GM21381 (cell line): Measurements from ENCODE around the gene DTX1.

Experiments
- ATAC-seq: cut with Tn5 transposase; IDR thresholded peaks from one replicate; pipeline ENCODE4 v1.9.1; 2021; ENCODE audit warnings: mild to moderate bottlenecking, moderate library complexity; ENCODE audit not compliant: unreplicated experiment

DTX1 gene

GRCh38 chr12:113054948-113055486 is 1.5 kb upstream of the DTX1 start:
- no peak for ATAC-seq

- ATAC-seq = no peak
Measured at GRCh38 chr12:113055594-113056380, 743 bp upstream of the DTX1 start.

- ATAC-seq = no peak
Measured at GRCh38 chr12:113056381-113056630, 224 bp upstream of the DTX1 start.

- ATAC-seq = no peak
Measured at GRCh38 chr12:113057565-113058485, 1.3 kb downstream of the DTX1 start.

DNA sequence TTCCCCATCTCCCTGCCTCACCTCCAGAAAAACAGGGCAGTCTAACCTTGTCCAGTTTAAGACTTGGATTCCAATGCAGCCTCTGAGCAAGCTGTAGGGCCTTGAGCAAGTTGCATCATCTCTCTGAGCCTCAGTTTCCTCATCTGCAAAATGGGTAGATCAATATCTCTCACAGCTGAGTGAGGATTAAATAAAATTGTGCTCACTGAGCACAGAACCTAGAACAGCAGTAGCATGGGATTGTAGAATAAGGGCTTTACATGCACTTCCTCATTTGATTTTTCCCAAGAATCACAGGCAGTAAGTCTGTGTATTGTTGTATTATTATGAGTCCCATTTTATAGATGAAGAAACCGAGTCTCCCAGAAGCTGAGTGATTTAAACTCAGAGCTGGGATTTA is 2.0 kb downstream of the DTX1 start:
- no peak for ATAC-seq

GRCh38 chr12:113059071-113059595 is 2.6 kb downstream of the DTX1 start:
- no peak for ATAC-seq

DNA sequence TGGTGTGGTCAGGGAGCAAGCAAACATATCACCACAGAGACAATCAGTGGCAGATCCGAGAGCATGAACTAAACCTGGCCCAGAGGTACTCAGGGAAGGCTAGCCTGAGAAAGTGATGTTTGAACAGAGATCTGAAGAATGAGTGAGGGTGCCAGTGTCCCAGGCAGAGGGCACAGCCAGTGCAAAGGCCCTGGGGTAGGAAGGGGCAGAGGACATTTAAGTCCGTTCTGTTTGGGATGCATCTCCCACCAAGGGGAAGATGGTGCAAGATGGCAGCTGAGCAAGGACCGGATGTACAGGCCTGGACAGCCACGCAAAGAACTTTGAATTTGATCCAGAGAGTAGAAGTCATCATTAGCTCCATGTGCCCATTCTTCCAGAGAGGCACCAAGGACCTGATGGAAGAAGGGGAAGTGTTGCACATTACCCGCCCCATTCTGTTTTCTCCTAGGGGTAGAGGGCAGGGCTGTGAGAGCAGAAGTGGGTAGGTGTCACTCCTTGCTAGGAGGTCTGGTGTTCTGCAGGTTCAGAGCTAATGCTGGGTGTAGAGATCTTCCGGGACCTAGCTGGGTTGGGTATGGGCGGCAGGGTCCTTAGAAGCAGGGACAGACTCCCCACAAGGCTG is 3.9 kb downstream of the DTX1 start:
- no peak for ATAC-seq

GRCh38 chr12:113061061-113061694 is 4.6 kb downstream of the DTX1 start:
- no peak for ATAC-seq

DNA sequence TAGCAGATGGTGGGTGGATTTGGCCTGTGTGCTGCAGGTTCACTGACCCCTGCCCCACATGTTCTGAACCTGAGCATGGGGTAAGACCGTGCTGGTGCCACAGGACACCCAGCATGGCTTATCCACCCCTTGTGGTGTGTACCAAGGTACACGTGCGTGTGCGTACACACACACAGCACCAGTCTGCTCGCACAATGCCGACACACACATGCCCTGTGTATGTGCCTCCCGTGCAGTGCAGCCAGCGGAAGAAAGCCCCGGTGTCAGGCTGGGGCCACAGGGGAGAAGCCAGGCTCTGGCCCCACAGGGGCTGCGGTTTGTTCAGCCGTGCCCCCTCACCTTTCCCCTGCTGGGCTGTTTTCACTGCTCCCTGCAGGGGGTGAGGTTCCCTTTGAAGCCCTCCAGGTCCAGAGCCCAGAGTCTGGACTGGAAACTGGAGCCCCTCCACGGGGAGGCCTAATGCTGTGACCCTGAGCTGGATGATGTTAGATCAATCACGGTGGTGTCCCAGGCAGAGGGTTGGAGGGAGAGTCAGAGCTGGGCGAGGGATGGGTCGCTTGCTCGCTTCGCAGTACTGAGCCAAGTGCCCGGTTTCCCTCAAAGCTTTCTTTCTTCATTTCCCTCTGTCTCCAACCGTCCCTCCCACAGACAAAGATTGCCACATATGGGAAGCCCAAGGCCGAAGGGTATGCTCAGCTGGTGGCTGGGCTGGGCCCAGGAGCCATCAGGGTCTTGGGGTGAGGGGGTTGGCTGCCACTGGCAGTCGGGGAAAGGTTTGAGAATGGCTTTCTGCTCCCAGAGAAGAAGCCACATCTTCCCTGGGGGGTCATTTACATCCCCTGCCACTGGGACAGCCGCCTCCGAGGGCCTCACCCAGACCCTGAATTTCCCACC is 6.2 kb downstream of the DTX1 start:
- ATAC-seq = no peak

DNA sequence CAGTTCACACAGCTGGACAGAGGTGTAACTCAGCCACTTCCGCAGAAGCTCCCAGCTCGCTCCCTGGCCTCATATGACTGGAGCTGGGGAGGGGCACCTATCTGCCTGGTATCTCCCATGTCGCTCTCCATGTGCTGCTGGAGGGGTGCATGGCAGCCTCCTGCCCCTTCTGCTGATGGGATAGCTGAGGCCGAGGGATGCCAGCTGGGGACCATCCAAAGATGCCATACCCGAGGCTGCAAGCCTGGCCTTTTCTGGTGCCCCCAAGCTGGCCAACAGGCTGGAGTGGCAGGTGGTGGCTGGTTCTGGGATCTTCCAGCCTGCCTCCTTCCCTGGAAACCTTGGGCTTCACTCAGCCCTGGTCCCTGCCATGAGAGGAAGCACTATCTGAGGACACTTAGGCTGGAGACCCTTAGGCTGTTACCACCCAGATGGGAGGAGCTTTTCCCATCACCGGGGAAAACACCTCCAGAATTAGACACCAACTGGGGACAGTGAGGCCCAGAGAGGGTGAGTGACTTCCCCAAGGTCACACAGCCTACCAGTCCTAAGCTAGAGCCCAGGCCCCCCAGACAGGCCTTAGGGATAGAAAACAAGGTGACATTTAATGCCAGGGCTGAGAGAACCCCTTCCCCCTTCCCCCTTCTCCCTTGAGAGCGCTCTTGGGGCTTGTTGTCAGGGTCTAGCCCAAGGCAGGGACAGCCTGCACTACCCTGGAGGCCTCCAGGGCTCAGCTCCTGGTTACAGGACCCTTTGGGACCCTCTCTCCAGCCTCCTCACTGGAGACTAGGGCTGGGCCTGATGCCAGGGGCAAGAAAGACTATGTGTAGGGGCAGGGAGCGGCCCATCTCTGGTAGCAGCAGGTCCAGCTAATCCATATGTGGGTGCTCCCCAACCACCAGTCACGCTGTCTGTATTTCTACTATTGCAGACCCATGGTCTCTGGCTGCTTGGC is 7.1 kb downstream of the DTX1 start:
- ATAC-seq = no peak

- ATAC-seq = no peak
Measured at GRCh38 chr12:113064395-113065125, 8.0 kb downstream of the DTX1 start.

GRCh38 chr12:113065126-113066007 is 8.8 kb downstream of the DTX1 start:
- ATAC-seq = no peak

- ATAC-seq = no peak
Measured at GRCh38 chr12:113066813-113067400, 10.4 kb downstream of the DTX1 start.

- ATAC-seq = no peak
Measured at GRCh38 chr12:113067987-113068935, 11.7 kb downstream of the DTX1 start.

GRCh38 chr12:113069149-113069548 is 12.6 kb downstream of the DTX1 start:
- no peak for ATAC-seq

DNA sequence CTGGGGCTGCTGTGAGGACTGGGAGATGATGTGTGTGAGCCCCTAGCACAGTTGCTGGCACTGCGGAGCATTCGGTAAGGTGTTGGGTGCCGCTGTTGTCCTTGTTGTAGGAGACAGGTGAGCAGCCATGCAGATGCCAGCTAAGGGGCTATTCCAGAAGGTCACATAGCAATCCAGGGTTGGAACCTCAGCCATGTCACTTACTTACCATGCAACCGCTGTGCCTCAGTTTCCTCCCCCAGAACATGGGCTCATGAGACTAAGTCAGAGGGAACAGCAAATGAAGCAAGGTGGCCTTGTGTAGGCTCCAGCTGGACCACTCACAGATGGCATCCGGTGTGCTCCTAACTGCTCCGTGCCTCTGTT is 13.2 kb downstream of the DTX1 start:
- no peak for ATAC-seq
